Amygdala (tissue), 56 donors: ENCODE measurements around the gene ADAP1.
A peak's percentile ranks its signal among the peaks of the same experiment; 100 is the strongest.

Experiments used
- DNase-seq, 56 donors: peaks; one replicate each; lab custom pipeline; 2025; lab: John Stamatoyannopoulos, UW

Gene ADAP1

GRCh38 chr7:888081-889024 lies 66.1 kb downstream of the ADAP1 start:
- DNase-seq: peak in 5 of 56 donors; percentile 8 to 44 (median 35)

- no peak for DNase-seq
Observed at GRCh38 chr7:887488-887820, 67.0 kb downstream of the ADAP1 start.

DNA sequence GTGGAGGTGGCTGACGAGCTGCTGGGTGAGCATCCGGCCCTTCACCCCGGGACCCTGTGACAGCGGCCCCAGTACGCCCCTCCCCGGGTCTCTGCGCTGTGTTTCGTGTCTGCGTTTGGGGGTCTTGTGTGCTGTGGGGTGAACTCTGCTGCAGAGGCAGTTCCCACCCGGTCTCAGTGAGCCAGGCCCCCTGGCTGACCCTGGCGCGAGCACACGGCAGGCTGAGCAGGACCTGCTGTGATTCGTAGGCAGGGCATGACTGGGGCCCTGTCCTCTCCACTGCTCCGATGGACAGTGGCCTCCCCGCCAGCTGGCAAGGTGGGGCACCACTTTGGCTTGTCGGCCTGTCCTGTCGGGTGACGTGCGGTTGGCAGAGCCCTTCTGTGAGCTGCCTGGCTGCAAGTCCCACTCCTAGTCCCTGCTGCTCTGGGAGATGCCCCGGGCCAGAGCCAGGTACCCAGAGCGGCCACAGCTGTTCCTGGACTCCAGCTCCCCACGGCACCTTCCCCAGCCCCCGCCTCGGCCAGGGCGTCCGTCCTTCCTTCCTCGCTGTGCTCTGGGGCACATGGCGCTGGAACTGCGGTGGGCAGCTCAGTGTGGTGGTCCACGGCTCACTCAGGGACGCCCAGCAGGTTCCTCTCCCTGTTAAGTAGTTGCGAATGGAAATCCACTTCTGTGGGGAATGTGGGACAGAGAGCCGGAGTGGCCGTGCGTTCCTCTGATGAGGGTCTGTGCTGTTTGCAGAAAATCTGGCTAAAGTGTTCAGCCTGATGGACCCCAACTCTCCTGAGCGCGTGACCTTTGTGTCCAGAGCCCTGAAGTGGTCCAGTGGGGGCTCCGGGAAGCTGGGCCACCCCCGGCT lies 67.6 kb downstream of the ADAP1 start:
- peak in 1 of 56 donors; percentile 39 for DNase-seq

DNA sequence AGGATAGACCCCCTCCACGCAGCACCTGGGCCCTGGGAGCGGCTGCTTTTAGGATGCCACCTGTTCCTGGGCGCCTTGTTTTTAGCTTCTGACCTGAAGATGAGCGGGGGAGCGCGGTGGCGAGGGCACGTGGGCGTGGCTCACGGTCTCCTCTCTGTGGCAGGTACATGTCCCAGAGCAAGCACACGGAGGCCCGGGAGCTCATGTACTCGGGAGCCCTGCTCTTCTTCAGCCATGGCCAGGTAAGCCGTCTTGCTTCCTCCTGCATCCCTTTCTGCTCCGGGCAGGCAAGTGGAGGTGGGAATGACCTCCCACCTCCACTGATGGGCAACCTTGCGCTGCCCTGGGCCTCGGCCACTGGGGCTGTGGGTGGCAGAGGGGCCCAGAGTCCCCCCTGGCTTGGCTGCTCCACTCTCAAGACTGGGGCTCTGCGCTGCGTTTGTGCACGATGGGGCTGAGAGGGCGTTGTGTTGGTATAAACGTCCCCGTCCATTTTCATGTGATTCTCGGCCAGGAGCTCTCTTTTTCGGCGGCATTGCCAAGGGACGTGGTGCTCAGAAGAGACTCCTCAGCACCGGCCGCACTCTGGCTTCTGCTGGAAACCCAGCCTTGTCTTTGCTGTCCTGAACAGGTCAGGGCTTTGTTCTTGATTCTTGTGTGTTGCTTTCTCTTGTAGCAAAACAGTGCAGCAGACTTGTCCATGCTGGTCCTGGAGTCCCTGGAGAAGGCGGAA lies 68.4 kb downstream of the ADAP1 start:
- DNase-seq: no peak

DNA sequence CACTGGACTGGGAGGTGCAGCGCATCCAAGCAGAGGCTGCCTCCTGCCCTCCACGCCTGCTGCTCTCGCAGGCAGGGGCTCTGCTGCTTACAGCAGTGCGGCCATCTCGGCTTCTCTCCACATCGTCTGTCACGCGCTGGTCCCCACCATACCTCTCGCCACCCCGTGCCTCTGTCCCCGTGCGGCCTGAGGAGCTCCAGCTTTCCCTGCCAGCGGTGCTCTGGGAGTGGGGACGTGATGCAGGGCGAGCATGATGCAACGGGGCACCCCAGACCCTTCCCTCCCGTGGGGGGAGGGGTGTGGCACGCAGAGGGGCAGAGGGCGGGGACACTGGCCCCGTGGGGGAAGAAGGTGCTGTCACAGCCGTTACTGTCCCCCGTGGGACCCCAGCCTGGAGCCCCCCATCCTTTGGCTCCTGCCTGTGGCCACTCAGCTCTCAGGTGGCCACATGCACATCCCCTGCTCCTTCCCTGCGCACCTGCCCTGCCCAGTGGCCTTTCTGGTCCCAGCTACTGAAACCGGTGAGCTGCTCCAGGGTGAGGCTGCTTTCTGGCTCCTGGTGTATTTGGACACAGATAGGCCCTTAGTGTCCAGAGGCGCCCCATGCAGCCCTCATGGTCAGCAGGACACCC lies 69.1 kb downstream of the ADAP1 start:
- no peak for DNase-seq

DNA sequence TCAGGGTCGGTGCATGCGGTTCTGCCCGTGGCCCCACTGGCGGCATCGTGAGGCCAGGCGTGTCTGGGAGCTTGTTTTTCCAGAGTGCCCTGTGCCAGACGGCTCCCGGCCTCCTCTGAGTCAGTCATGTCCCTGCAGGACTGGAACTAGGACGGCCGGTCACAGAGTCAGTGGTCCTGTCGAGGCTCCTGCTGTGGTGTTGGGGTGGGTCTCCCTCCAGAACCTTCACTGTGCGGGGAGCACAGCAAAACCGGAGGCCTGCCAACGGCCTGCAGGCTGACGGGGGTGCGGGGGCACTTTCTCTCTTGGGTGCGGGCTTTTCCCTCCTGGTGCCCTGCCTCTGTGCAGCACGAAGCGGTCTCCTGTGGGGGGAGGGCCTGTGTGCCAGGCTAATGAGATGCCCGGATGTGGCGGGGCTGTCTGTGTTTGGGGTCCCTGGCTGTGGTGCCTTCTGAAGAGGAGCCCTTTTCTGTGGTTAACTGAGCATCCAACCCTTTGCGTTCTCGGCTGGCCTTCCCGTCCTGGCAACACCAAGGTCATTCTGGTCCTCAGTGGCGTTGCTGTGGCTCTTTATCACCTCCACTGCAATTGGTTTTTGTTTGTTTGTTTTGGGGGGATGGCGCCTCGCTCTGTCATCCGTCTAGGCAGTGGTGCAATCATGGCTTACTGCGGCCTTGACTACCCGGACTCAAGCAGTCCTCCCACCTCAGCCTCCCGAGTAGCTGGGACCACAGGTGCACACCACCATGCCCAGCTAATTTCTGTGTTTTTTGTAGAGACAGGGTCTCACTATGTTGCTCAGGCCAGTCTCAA lies 70.1 kb downstream of the ADAP1 start:
- no peak for DNase-seq

DNA sequence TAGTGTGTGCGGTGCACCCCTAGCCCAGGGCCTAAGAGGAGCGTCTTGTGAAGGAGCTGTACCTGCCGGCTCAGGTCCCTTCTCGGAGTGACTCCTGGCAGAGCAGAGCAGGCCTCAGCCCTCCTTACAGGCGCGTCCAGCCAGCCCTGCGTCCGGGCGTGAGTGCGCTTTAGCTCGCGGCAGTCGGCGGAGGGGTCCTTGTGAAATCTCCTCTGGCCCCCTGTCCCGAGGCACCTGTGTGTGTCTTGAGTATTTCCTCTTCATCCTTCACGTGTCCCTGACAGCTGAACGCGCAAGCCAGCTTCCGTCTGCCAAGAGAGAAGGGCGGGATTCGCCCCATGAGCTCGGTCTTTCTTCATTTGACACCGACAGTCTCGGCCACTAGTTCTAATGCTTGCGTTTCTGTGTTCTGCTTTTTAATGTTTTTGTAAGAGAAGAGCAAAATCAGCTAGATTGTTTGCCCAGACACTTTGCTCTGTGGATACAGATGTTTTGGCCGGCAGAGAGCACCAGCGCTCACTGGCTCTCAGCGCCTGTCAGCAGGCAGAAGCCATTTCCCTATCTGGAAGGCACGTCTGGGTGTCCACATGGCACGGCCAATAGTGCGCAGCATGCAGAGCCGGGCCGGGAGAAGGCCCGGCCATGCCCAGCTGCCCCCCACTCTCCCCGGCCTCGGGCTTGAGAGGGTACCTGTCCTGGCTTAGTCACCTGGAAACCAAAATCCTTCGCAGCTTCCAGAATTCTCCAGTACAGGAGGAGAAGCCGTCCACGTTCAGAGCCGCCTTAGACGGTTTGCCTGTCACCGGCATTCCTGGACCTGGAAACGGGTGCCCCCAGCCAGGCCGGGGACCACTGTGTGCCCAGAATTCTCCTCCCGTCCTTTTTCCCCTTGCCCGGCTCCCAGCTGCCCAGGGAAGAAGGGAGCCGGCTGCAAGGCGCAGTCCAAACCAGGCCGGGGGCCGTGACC lies 71.1 kb downstream of the ADAP1 start:
- DNase-seq: peak in 6 of 56 donors; percentile 22 to 58 (median 32)

GRCh38 chr7:882336-883035 lies 72.0 kb downstream of the ADAP1 start:
- no peak for DNase-seq

DNA sequence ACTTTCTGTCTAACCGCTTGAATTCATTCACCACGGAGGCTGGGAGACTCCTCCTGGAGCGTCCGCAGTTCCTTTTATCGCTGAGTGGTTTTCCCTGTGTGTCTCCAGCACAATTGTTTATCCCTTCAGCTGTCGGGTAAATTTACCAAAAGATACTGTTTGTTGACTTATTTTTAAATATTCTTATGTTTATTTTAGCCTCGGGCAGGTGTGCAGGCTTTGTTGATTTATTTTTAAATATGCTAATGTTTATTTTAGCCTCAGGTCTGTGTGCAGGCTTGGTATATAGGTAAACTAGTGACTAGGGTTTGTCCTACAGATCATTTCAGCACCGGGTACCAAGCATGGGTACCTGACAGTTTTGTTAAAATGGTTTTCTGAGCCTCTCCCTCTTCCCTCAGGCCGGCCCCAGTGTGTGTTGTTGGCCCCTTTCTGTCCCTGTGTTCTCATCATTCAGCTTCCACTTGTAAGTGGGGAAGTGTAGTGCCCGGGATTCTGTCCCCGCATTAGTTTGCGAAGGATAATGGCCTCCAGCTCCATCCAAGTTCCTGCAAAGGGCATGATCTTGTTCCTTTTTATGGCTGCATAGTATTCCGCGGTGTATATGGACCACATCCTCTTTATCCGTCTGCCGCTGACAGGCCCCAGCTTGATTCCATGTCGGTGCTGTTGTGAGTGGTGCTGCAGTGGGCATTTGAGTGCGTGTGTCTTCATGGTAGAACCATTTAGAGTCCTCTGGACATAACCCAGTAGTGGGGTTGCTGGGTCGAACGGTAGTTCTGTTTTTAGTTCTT lies 72.8 kb downstream of the ADAP1 start:
- DNase-seq: no peak

DNA sequence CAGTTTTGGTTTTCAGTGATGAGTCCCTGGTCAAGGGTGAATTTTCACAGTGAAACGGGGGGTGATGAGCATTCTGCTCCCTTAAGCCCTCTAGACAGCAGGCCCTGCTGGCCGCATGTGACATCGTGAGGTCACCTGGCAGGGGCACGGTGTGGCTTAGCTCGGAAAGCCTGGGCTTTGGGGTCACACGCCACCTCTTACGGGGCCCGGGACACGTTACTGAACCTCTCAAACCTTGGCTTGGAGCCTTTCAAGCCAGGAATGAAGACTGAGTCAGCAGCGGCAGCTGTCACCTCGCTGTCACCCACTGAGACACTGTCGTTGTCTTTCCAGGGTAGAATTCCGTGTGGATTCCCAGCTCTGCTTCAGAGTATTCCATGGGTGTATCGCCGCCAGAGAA lies 74.0 kb downstream of the ADAP1 start:
- no peak for DNase-seq

- DNase-seq: no peak
Observed at GRCh38 chr7:879706-880105, 74.8 kb downstream of the ADAP1 start.

DNA sequence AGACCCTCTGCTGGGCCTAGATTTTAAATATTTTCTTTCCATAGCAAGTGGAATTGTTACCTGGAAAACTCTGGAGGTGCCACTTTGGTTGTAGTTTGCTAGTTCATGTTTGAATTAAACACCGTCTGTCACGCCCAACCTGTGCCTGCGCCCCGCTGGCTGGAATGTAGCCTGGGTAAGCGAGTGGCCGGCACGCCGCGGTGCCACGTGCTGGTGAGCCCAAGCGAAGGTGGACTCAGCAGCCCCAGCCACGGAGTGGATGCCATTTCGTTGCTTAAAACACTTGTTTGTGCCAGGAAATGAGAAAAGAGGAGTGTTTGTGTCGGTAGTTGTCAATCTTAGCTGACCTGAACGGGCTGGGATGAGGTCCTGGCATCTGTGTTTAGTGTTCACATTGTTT lies 75.4 kb downstream of the ADAP1 start:
- no peak for DNase-seq

DNA sequence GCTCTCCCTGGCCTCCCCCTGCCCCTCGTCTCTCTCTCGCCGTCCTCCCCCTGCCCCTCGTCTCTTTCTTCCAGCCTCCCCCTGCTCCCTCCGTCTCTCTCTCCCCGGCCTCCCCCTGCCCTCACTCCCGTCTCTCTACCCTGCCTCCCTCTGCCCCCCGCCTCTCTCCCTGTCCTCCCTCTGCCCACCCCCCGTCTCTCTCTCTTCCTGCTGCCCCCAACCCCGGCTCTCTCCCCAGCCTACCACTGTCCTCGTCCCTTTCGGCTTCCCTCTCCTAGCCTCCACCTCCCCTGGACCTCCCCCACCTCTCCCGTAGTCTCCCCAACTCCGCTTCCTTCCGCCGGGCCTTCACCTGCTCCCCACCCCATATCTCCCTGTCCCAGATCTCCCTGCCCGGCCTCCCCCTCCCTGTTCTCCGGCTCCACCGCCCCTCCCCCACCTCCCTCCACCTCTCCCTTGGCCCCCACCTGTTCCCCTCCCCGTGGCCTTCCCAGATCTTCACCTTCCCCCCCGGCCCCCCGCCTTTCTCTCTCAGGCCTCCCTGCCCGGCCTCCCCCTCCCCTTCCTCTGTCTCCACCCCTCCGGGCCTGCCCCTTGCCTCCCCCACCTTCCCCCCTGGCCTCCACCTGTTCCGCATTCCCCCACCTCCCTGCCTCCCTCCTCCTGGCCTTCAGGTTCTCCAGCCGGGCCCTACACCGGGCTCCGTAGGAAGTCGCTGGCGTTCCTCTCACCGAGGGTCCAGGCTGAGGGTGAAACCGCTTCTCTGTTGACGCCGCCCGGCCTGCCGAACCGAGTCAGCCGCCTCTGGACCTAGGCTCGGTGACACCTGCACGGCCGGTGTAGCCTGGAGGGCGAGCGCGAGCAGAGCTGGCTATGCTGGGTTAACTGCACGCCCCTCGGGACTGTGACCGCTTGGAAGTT lies 76.9 kb downstream of the ADAP1 start:
- no peak for DNase-seq

- peak in 2 of 56 donors; percentile 64 to 66 for DNase-seq
Observed at GRCh38 chr7:876972-877311, 77.5 kb downstream of the ADAP1 start.

GRCh38 chr7:876077-876971 lies 78.2 kb downstream of the ADAP1 start, which contains the start of gene GET4:
Gene GET4, plus strand, starts transcription at chr7:876554. Its CDS starts 92 bp downstream, at chr7:876646.
- DNase-seq: peak in 55 of 56 donors; percentile 77 to 100 (median 96)
